ENCODE results near the gene BCL7A. TPM values are rescaled to one million over a fixed set of nuclear protein-coding genes. Genes with fewer than 3 reads are reported as not detected.

The BCL7A gene
- total RNA-seq, 1 donor from 2014 or later: 8.1 TPM

DNA sequence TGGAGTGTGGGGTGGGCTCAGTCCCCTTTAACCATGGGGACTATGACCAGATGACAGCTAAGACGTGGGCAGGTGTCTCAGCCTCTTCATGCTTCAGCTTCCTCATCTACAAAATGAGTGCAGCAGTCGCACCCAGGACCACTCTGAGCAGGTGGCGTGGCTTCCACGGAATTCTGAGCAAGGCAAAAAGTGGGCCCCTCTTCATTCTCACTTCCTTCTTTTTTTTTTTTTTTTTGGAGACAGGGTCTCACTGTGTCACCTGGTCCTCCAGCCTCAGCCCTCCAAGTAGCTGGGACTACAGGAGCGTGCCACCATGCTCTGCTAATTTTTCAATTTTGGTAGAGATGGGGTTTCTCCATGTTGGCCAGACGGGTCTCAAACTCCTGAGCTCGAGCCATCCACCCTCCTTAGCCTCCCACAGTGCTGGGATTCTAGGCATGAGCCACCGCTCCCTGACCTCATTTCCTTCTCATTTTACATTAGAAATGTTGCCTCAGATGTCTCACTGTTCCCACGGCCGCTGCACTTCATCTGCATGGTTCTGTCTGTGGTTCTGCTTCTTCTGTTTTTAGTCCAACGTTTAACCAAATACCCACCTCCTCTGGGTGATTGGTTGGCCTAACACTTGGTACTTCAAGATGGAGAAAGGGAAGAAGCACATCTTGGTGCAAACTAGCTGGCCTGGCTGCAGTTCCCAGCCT lies 41.3 kb upstream of the BCL7A start:
- no peaks in the 10 kb centered on the region for H3K27me3 ChIP-seq
- no peak for DNase-seq (ENCODE audit: extremely low spot score in 2 of 2)
- no peaks in the 10 kb centered on the region for H3K9me3 ChIP-seq
- intact Hi-C loops (cut with DNase I): no loop called here
- no peak overlapping the region for H3K27ac ChIP-seq
- no peak overlapping the region for H3K4me3 ChIP-seq
- no peaks in the 10 kb centered on the region for H3K4me1 ChIP-seq
- TF ChIP-seq POLR2AphosphoS5 (IDR thresholded peaks at IDR 0.05; ENCODE audit: insufficient read depth in 1 of 2, low read depth in 1 of 2) (no peak), POLR2A (IDR thresholded peaks at IDR 0.05) (no peak)
- TF ChIP-seq, protein P1, sequence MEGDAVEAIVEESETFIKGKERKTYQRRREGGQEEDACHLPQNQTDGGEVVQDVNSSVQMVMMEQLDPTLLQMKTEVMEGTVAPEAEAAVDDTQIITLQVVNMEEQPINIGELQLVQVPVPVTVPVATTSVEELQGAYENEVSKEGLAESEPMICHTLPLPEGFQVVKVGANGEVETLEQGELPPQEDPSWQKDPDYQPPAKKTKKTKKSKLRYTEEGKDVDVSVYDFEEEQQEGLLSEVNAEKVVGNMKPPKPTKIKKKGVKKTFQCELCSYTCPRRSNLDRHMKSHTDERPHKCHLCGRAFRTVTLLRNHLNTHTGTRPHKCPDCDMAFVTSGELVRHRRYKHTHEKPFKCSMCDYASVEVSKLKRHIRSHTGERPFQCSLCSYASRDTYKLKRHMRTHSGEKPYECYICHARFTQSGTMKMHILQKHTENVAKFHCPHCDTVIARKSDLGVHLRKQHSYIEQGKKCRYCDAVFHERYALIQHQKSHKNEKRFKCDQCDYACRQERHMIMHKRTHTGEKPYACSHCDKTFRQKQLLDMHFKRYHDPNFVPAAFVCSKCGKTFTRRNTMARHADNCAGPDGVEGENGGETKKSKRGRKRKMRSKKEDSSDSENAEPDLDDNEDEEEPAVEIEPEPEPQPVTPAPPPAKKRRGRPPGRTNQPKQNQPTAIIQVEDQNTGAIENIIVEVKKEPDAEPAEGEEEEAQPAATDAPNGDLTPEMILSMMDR (IDR thresholded peaks at IDR 0.05): no peak
- no peaks in the 10 kb centered on the region for H3K36me3 ChIP-seq

GRCh38 chr12:121980892-121981272 lies 40.8 kb upstream of the BCL7A start:
- Histone ChIP-seq H3K4me1 (no peaks in the 10 kb centered on the region), H3K4me3 (no peak overlapping the region), H3K27ac (no peak overlapping the region), H3K9me3 (no peaks in the 10 kb centered on the region), H3K36me3 (no peaks in the 10 kb centered on the region), H3K27me3 (no peaks in the 10 kb centered on the region)
- intact Hi-C loops (cut with DNase I): no loop called here
- no peak for DNase-seq (ENCODE audit: extremely low spot score in 2 of 2)
- no peak for TF ChIP-seq POLR2A (IDR thresholded peaks at IDR 0.05)
- TF ChIP-seq POLR2AphosphoS5 (IDR thresholded peaks at IDR 0.05; ENCODE audit: insufficient read depth in 1 of 2, low read depth in 1 of 2): no peak
- TF ChIP-seq, protein P1 (IDR thresholded peaks at IDR 0.05): no peak

DNA sequence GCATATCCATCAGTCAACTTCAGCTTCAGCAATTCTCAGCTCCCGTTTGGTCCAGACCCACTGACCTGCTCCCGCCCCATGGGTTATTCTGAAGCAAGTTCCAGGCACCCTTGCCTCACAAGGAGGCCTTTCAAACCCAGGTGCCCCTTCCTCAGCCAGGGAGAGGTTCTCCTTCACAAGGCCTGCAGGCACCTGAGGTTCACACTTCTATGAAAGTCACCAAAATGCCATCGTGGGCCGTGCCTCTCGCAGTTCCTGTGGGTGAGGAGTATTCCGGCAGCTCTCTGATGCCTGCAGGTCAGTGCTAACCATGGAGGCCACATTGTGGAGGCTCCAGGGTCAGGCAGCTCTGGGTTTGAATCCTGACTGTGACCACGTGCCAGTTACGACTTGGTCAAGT lies 40.2 kb upstream of the BCL7A start:
- H3K36me3 ChIP-seq: no peaks in the 10 kb centered on the region
- H3K27me3 ChIP-seq: no peaks in the 10 kb centered on the region
- H3K4me1 ChIP-seq: no peaks in the 10 kb centered on the region
- no peak overlapping the region for H3K4me3 ChIP-seq
- TF ChIP-seq POLR2AphosphoS5 (IDR thresholded peaks at IDR 0.05; ENCODE audit: insufficient read depth in 1 of 2, low read depth in 1 of 2) (no peak), POLR2A (IDR thresholded peaks at IDR 0.05) (no peak)
- TF ChIP-seq, protein P1 (IDR thresholded peaks at IDR 0.05): no peak
- DNase-seq (ENCODE audit: extremely low spot score in 2 of 2): no peak
- H3K27ac ChIP-seq: no peak overlapping the region
- intact Hi-C loops (cut with DNase I): no loop called here
- H3K9me3 ChIP-seq: no peaks in the 10 kb centered on the region

DNA sequence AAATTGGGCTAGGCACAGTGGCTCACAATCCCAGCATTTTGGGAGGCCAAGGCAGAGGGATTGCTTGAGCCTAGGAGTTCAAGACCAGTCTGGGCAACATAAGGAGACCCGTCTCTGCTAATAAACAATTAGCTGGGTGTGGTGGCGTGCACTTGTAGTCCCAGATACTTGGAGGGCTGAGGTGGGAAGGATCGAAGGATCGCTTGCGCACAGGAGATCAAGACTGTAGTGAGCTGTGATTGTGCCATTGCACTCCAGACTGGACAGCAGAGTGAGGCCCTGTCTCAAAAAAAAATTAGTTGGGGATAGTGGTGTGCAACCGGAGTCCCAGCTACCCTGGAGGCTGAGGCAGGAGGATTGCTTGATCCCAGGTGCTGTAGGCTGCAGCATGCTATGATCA lies 38.7 kb upstream of the BCL7A start:
- no peaks in the 10 kb centered on the region for H3K4me1 ChIP-seq
- H3K4me3 ChIP-seq: no peak overlapping the region
- DNase-seq (ENCODE audit: extremely low spot score in 2 of 2): no peak
- intact Hi-C loops (cut with DNase I): no loop called here
- no peaks in the 10 kb centered on the region for H3K9me3 ChIP-seq
- no peak overlapping the region for H3K27ac ChIP-seq
- TF ChIP-seq, protein P1 (IDR thresholded peaks at IDR 0.05): no peak
- no peak for TF ChIP-seq POLR2A (IDR thresholded peaks at IDR 0.05)
- no peak for TF ChIP-seq POLR2AphosphoS5 (IDR thresholded peaks at IDR 0.05; ENCODE audit: insufficient read depth in 1 of 2, low read depth in 1 of 2)
- no peaks in the 10 kb centered on the region for H3K36me3 ChIP-seq
- H3K27me3 ChIP-seq: no peaks in the 10 kb centered on the region

GRCh38 chr12:121983536-121984210 lies 38.0 kb upstream of the BCL7A start:
- DNase-seq (ENCODE audit: extremely low spot score in 2 of 2): no peak
- no peaks in the 10 kb centered on the region for H3K36me3 ChIP-seq
- H3K27ac ChIP-seq: no peak overlapping the region
- TF ChIP-seq POLR2A (IDR thresholded peaks at IDR 0.05): no peak
- TF ChIP-seq, protein P1 (IDR thresholded peaks at IDR 0.05): no peak
- TF ChIP-seq POLR2AphosphoS5 (IDR thresholded peaks at IDR 0.05; ENCODE audit: insufficient read depth in 1 of 2, low read depth in 1 of 2): no peak
- H3K4me3 ChIP-seq: no peak overlapping the region
- H3K4me1 ChIP-seq: no peaks in the 10 kb centered on the region
- no peaks in the 10 kb centered on the region for H3K9me3 ChIP-seq
- intact Hi-C loops (cut with DNase I): no loop called here
- H3K27me3 ChIP-seq: no peaks in the 10 kb centered on the region
